ENCODE measurements around the gene HSPB7. TPM values are rescaled to one million over a fixed set of nuclear protein-coding genes. Genes with fewer than 3 reads are reported as not detected.

The HSPB7 gene
- total and polyA plus RNA-seq, 12 donors: 13.4 to 633 (median 85.1) TPM

GRCh38 chr1:16019644-16020277, 1.9 kb upstream of the HSPB7 start:
- H3K27ac ChIP-seq: peak overlapping the region in 3 of 5 donors; percentile 91 to 97 (median 97)
- peak in 3 of 7 donors; percentile 41 to 62 (median 55) for DNase-seq
- intact Hi-C loops (cut with DNase I): loop anchor here in 1 of 2 donors (10.0 kb wide), 1 partner anchor 165 kb away; no protein-coding TSS in a partner anchor
- H3K36me3 ChIP-seq (replicated peaks in 1 of 2): no peaks in the 10 kb centered on the region
- peaks cover 66 to 69% of the 10 kb centered on the region in 2 donors for H3K4me1 ChIP-seq (replicated peaks in 1 of 2)
- H3K4me3 ChIP-seq: no peak overlapping the region
- no peaks in the 10 kb centered on the region for H3K27me3 ChIP-seq
- WGBS, 4 donors: 36 to 61% (median 55%) methylated on average over 6 to 9 of the region's 9 CpGs
- no peaks in the 10 kb centered on the region for H3K9me3 ChIP-seq (replicated peaks in 1 of 3)
- TF ChIP-seq CTCF (IDR thresholded peaks at IDR 0.05) (no peak), POLR2A (IDR thresholded peaks at IDR 0.05) (no peak)

DNA sequence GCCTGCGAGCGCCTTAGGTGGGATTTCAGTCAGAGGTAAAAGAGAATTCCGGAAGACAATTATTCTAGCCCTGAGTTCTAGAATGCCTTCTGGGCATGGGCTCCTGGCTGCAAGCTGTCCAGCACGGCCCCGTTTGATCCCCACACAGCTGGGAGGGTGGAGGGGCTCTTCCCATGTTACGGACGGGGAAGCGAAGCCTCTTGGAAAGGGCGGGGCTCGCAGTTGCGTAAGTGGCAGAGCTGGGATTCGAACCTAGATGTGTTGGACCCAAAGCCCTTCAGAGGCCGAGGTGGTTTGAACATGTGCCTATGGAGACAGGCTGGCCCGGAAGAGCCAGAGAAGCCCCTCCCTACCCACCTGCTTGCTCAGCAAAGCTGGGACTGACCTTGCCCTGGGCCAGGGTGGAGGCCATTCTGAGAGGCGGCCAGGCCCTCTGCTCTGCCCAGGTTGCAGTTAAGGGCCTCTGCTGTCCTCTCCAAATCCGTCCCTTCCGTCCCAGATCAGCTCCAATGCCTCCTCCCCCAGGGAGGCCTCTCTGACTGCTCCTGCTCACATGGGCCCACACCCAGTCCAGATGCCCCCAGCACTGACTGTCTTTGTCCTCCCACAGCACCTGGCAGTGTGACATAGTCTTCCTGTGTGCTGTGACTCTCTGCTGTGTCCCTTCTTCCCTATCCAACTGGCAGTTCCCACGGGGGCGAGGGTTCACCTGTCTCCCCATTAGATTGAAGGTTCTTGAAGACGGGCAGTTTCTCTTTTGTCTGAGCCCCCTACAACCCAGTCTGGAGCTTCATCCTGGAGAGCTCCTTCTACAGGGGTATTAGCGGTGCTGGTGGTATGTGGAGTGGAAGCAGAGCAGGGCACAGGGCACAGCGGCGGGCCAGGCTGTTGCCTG, 1.2 kb upstream of the HSPB7 start:
- Histone ChIP-seq H3K27ac (peak overlapping the region in 4 of 5 donors; percentile 84 to 97 (median 94)), H3K9me3 (replicated peaks in 1 of 3) (no peaks in the 10 kb centered on the region), H3K36me3 (replicated peaks in 1 of 2) (no peaks in the 10 kb centered on the region), H3K27me3 (no peaks in the 10 kb centered on the region), H3K4me3 (no peak overlapping the region), H3K4me1 (replicated peaks in 1 of 2) (peaks cover 73 to 77% of the 10 kb centered on the region in 2 donors)
- TF ChIP-seq POLR2A (IDR thresholded peaks at IDR 0.05) (no peak), CTCF (IDR thresholded peaks at IDR 0.05) (no peak)
- WGBS, 4 donors: 69 to 75% (median 73%) methylated on average over 12 to 23 of the region's 23 CpGs
- intact Hi-C loops (cut with DNase I): loop anchor here in 1 of 2 donors (10.0 kb wide), 1 partner anchor 166 kb away; no protein-coding TSS in a partner anchor
- no peak for DNase-seq

GRCh38 chr1:16018308-16018707, 465 bp upstream of the HSPB7 start:
- no peak overlapping the region for H3K4me3 ChIP-seq
- H3K36me3 ChIP-seq (replicated peaks in 1 of 2): no peaks in the 10 kb centered on the region
- WGBS, 4 donors: 10 to 47% (median 40%) methylated on average over 2 to 4 of the region's 4 CpGs
- no peak for DNase-seq
- no peak for TF ChIP-seq POLR2A (IDR thresholded peaks at IDR 0.05)
- TF ChIP-seq CTCF (IDR thresholded peaks at IDR 0.05): no peak
- intact Hi-C loops (cut with DNase I): loop anchor here in 1 of 2 donors (10.0 kb wide), 1 partner anchor 166 kb away; no protein-coding TSS in a partner anchor
- H3K9me3 ChIP-seq (replicated peaks in 1 of 3): no peaks in the 10 kb centered on the region
- peak overlapping the region; percentile 84 to 97 (median 94) for H3K27ac ChIP-seq
- peaks cover 80 to 84% of the 10 kb centered on the region in 2 donors for H3K4me1 ChIP-seq (replicated peaks in 1 of 2)
- no peaks in the 10 kb centered on the region for H3K27me3 ChIP-seq

DNA sequence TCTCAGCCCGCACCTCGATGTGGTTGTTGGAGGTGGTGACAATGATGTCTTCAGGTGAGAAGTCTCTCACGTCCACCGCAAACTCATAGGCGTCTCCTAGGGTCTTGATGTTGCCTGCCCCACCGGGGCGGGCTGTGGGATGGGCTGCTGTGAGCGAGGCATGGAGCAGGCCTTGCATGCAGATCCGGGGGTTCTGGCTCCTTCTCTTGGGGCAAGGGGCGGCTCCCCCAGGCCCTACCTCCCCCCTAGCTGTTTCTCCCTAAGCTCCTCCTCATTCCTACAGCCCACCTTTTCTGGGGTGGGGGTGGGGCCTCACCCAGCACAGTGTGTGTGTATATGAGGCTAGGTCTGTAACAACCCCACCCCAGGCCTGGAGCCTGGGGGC, 775 bp downstream of the HSPB7 start:
- peak overlapping the region in 2 of 4 donors; percentile 16 to 53 for H3K4me3 ChIP-seq
- peaks cover 92 to 96% of the 10 kb centered on the region in 2 donors for H3K4me1 ChIP-seq (replicated peaks in 1 of 2)
- DNase-seq: no peak
- WGBS, 4 donors: 77 to 85% (median 83%) methylated on average over 8 to 10 of the region's 10 CpGs
- no peaks in the 10 kb centered on the region for H3K9me3 ChIP-seq (replicated peaks in 1 of 3)
- H3K27ac ChIP-seq: peak overlapping the region; percentile 84 to 97 (median 94)
- H3K27me3 ChIP-seq: no peaks in the 10 kb centered on the region
- no peak for TF ChIP-seq CTCF (IDR thresholded peaks at IDR 0.05)
- TF ChIP-seq POLR2A (IDR thresholded peaks at IDR 0.05): no peak
- intact Hi-C loops (cut with DNase I): loop anchor here in 1 of 2 donors (10.0 kb wide), 1 partner anchor 168 kb away; no protein-coding TSS in a partner anchor
- no peaks in the 10 kb centered on the region for H3K36me3 ChIP-seq (replicated peaks in 1 of 2)
